ENCODE data around the gene KDM7A.
"Not testable (repeated sequence)": the region's sequence is repeated elsewhere in the genome, so short reads cannot be mapped to it uniquely, and the experiment has no call there.

Gene KDM7A

DNA sequence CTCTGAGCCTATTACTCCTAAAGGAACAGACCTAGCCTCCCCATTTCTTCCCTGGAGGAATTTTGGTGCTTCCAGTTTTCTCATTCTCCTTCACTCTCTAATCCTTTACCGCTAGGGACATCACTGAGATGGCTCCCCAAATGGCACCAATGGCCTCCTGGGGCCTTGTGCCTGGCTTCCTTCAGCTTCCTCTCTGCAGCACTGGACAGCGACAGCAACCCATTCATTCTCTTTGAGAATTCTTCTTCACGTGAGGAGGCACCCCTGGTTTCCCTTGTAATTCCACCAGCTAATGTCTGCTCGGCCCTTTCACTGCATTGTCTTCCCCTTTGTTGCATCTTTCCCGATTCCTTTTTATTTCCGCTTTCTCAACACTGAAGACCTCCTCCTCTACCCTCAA, 24.6 kb upstream of the KDM7A start:
- DNase-seq: no peak

DNA sequence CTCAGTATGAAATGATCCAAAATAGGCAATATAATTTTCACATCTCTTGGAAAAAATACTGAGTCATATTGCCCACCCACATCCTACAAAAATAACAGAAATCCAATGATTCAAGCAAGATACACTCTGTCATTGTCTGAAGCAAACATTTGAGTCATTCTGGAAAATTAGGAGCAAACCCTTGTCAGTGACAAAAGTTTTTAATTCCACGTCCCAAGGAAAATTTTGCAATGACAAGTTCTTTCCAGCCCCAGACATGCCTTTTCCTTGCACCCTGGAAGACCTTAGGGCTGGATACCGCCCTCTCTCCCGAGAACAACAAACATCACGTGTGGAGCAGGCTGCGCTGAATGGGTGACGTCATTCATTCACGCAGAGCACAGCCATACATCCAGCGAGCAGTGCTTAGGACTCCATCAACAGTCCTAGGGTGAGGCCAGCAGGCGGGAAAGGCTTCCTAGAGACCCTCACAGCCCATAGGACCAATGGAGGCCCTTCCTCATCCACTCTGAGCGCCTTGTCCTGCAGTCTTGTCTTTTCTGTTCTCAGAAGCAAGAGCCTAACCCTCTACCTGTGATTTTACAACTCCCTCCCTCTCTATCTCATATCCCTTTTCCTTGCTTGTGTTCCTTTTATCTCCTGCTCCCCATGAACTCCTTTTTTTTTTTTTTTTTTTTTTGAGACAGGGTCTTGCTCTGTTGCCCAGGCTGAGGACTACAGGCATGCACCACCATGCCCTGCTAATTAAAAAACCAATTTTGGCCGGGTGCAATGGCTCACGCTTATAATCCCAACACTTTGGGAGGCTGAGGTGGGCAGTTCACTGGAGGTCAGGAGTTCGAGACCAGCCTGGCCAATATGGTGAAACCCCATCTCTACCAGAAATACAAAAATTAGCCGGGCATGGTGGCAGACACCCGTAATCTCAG, 23.5 kb upstream of the KDM7A start:
- DNase-seq: no peak

GRCh38 chr7:140197938-140198337, 21.2 kb upstream of the KDM7A start:
- no peak for DNase-seq

DNA sequence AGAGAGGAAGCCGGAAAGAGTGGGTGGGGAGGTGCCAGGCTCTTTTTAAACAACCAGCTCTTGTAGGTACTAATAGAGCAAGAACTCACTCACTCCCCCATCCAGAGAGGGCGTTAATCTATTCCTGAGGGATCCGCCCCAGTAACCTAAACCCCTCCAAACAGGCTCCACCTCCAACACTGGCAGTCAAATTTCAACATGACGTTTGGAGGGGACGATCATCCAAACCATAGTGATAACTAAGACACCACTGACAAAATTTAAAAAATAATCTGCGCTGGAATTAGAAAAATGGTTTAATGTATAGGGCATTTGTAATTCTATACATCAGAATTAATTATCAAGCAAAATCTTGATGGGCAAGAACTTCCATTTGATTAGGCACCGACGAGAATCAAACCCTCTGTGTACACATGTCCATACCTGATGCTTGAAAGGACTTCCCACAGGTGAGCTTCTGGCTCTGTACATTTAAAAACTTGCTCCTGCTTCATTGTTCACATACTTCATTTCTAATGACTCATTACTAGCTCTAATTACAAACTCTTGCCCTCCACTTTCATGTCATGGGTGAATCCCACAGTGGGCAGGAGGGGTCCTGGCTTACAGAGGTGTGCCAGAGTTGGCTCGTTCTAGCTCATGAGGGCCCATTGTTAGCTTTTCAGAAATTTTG, 20.6 kb upstream of the KDM7A start:
- no peak for DNase-seq

DNA sequence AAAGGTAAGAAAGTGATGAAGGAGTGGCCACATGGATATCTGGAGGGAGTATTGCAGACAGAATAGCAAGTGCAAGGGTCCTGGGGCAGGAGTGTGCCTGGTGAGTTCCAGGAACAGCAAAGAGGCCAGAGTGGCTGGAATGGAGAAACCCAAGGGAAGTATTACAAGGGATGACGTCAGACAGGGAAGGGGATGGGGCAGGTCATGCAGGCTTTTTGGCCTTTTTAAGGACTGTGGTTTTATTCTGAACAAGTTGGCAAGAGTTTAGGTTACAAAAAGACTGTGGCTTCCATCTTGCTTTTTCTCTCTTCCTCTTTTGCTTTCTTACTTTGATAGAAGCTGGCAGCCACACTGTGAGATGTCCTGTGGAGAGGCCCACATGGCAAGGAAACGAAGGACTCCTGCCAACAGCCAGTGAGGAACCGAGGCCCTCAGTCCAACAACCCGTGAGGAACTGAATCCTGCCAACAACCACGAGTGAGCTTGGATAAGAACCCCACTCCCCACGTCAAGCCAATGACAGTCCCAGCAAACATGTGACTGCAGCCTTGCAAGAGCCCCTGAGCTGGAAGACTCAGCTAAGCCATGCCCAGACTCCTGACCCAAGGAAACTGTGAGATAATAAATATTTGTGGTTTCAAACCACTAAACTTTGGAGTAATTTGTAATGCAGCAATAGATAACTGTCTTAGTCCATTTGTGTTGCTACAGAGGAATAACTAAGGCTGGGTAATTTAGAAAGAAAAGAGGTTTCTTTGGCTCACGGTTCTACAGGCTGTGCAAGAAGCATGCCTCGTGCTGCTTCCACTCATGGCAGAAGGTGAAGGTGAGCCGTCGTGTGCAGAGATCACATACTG, 19.8 kb upstream of the KDM7A start:
- DNase-seq: no peak

GRCh38 chr7:140195859-140196258, 19.1 kb upstream of the KDM7A start:
- DNase-seq: no peak

GRCh38 chr7:140192620-140193019, 15.8 kb upstream of the KDM7A start:
- DNase-seq: no peak

DNA sequence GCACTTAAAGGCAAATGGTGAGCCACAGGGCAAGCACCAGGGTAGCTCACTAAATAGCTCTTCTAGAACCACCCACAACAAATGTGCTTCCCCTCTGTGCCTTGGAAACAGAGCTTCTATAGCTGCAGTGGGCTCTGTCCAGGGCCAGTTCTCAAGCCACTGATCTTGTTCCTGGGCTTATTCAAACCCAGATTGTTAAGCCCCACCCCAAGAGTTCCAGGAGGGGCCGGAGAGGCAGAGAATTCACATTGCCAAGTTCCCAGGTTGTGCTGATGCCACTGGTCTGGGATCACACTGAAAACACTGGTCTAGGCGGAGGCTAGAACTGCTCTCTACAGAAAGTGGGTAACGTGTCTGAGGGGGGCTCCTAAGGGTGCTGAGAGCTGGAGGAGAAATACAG, 15.4 kb upstream of the KDM7A start:
- DNase-seq: no peak

- DNase-seq: no peak
These were observed 13.8 kb upstream of the KDM7A start for GRCh38 chr7:140190588-140190987.

DNA sequence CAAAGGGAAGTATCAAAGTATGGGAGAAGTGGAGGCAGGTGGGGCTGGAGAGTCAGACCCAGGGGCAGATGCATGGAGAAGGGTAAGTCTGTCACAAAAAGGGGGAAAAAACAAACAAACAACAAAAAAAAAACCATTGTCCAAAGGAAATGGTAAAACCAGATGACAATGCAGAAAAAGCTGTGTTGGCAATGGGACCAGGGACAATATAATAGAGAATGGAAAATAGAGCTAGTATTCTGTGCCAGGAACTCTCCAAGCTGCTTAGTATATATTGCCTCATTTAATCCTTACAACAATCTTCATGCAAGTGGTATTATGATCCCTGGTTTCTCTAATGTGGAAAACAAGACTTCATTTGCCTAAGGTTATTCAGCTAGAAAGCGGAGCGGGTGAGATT, 13.1 kb upstream of the KDM7A start:
- no peak for DNase-seq

- DNase-seq: no peak
These were observed 6.1 kb upstream of the KDM7A start for GRCh38 chr7:140182917-140183316.

- no peak for DNase-seq
These were observed 2.6 kb upstream of the KDM7A start for GRCh38 chr7:140179339-140179738.

DNA sequence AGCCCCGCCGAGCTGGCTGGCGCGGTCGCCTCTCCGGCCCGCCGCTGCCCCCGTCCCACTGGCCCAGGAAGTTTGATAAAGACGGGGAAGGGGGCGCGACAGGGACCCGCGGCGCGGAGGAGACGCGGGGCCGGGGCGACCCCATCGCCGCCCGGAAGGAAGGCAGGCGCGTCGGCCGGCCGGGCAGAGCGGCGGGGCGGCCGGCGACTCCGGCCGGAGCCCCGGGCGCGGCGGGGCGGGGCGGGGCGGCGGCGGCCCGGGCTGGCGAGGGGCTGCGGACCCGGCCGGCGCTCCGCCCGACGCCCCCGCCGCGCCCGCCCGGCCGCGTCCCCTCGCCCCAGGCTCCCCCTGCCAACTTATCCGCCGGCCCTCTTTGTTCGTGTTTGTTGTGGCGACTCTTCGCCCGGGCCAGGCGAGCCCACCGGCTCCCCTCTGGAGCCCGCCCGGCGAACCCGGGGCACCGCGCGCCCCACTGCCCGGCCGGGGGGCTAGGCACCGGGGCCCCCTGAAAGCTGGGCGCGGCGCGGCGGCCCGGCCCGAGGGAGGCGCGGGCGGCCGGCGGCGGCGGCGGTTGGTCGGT, 571 bp downstream of the KDM7A start:
- DNase-seq: peak; percentile 10

- peak; percentile 91 for DNase-seq
These were observed 1.3 kb downstream of the KDM7A start for GRCh38 chr7:140175221-140176121.

- DNase-seq: no peak
These were observed 2.6 kb downstream of the KDM7A start for GRCh38 chr7:140174217-140174616.

DNA sequence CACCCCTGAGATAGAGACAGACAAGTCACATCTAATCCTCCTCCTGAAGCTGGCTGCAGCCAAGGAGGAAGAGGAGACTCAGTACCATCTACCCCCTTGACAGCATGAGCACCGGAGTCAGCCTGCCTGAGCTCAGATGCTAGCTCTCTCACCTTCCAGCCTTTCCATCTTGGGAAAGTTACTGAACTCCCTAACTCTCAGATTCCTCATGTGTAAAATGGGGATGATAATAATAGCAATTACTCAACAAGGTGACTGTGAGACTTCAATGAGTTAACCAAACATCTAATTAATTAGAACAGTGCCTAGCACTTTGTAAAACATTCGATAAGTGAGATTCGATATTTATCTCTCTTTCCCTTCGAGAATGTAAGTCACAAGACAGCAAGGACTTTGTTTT, 6.4 kb downstream of the KDM7A start:
- no peak for DNase-seq

DNA sequence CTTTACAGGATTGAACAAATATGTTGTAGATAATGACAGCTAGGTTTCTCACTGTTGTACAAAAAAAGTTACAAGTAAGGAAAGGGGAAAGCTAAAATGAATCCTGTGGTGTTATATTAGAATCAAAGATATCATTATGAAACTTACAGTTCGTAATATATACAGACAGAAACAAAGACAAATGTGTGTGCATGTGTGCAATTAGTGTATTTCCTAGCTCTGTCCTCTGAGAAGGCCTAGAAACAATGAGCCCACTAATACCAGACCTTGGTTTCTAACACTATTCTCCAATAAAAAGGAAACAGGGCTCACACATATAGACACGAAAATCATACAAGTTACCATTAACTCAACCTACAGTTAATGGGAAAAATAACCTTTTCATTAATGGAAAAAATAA, 8.0 kb downstream of the KDM7A start:
- no peak for DNase-seq

- no peak for DNase-seq
These were observed 11.4 kb downstream of the KDM7A start for GRCh38 chr7:140165422-140165821.

GRCh38 chr7:140162081-140162480, 14.7 kb downstream of the KDM7A start:
- not testable (repeated sequence) for DNase-seq

DNA sequence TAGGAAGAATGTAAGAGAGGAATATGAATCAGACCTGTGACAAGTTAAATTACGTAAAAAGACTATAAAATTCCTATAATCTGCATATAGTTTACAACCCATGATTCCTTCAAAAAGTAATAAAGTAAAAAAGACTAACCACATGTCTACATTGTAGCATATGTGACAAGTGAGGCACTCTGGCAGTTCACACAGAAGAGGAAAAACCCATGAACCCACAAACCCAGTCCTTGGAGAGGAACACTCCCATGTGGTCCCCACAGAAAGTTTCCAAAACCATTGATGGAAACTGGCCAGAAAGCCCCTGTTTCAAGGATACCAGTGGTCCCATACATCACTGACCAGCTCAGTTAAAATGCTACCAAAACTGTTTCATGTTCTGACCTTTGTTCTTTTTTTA, 15.7 kb downstream of the KDM7A start:
- no peak for DNase-seq

GRCh38 chr7:140160308-140160707, 16.5 kb downstream of the KDM7A start:
- DNase-seq: no peak

DNA sequence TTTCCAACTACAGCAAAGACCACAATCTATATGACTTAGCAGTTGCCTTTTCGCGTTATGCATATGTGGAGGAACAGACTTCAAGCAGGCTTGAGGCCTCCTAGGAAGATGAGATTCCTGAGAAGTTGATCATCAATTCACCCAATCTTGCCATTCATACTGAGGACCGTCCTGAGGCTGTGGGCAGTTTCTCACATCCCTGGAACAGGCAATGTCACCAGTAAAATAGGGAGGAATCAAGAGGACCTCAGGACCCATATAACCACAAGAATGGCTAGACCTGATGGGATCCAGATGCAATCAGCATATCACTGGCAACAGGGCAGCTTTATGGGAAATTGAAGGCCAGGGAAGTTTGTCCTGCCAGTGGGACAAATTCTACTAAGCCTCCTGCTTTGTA, 17.3 kb downstream of the KDM7A start:
- DNase-seq: no peak
